OCI-LY7 (cell line): Measurements from ENCODE around the gene C7. TPM values are rescaled to one million over a fixed set of nuclear protein-coding genes. Genes with fewer than 3 reads are reported as not detected.

Experiments
- BruUV-seq: library from RNA; stranded (reverse); fragments of 400-500 nt; replicated peaks from 2 replicates; lab custom pipeline; 2021; lab: Mats Ljungman, UMichigan
- CTCF ChIA-PET: fragments of 300-600 bp; sonication (Branson Sonifier 250); formaldehyde crosslinking; loops from one replicate; lab custom pipeline; 2022; ENCODE audit warnings: antibody characterized with exemption; ENCODE audit not compliant: unreplicated experiment; lab: Charles Lee
- POLR2A ChIA-PET: fragments of 300-600 bp; sonication (Branson Sonifier 250); formaldehyde crosslinking; loops from one replicate; lab custom pipeline; 2022; ENCODE audit warnings: antibody characterized with exemption; lab: Charles Lee
- DNase-seq: peaks from one replicate; pipeline ENCODE4 v3.0.0-alpha.2; 2015; ENCODE audit warnings: low spot score
- H2AFZ ChIP-seq: fragments of 200-600 bp; sonication (generic), shearing (Covaris generic); 2 replicates; pipeline ENCODE4 v1.6.1; 2014; ENCODE audit warnings: mild to moderate bottlenecking, antibody characterized with exemption, low read length, moderate library complexity
- H3K27ac ChIP-seq: fragments of 200-600 bp; sonication (generic); 2 replicates; pipeline ENCODE4 v1.5.1; 2014; ENCODE audit warnings: mixed run types, low read depth, mild to moderate bottlenecking, moderate library complexity, low read length, inconsistent platforms; ENCODE audit not compliant: poor library complexity, severe bottlenecking
- H3K36me3 ChIP-seq: fragments of 200-600 bp; sonication (generic); 2 replicates; pipeline ENCODE4 v1.6.1; 2014; ENCODE audit warnings: mild to moderate bottlenecking, antibody characterized with exemption, low read length, moderate library complexity, mixed read lengths; ENCODE audit not compliant: insufficient read depth
- H3K4me1 ChIP-seq: fragments of 200-600 bp; sonication (generic); 2 replicates; pipeline ENCODE4 v1.5.1; 2014; ENCODE audit warnings: mild to moderate bottlenecking, low read length; ENCODE audit not compliant: insufficient read depth, poor library complexity, severe bottlenecking
- H3K4me2 ChIP-seq: fragments of 200-600 bp; sonication (generic); 2 replicates; pipeline ENCODE4 v1.6.1; 2014; ENCODE audit warnings: mild to moderate bottlenecking, low read length
- H3K4me3 ChIP-seq: fragments of 200-600 bp; sonication (generic); 2 replicates; pipeline ENCODE4 v1.5.1; 2014; ENCODE audit warnings: mild to moderate bottlenecking, low read depth, low read length; ENCODE audit not compliant: poor library complexity, severe bottlenecking
- H3K79me2 ChIP-seq: fragments of 200-600 bp; sonication (generic); 2 replicates; pipeline ENCODE4 v1.6.1; 2016; ENCODE audit warnings: low read depth, mild to moderate bottlenecking, low read length, moderate library complexity, mixed read lengths; ENCODE audit not compliant: insufficient read depth
- H3K9me2 ChIP-seq: fragments of 200-600 bp; sonication (generic); 2 replicates; pipeline ENCODE4 v1.6.1; 2016; ENCODE audit warnings: mild to moderate bottlenecking, low read length, mixed read lengths; ENCODE audit not compliant: insufficient read depth
- H3K9me3 ChIP-seq: fragments of 200-600 bp; sonication (generic); 2 replicates; pipeline ENCODE4 v1.6.1; 2014; ENCODE audit warnings: mild to moderate bottlenecking, mixed run types, low read length, mixed read lengths
- H4K20me1 ChIP-seq: fragments of 200-600 bp; sonication (generic); 2 replicates; pipeline ENCODE4 v1.6.1; 2014; ENCODE audit warnings: mild to moderate bottlenecking, antibody characterized with exemption, low read length, moderate library complexity, mixed read lengths; ENCODE audit not compliant: insufficient read depth
- EZH2phosphoT487 ChIP-seq: fragments of 200-600 bp; sonication (generic); IDR thresholded peaks from 2 replicates; pipeline ENCODE4 v1.6.1; 2018; ENCODE audit warnings: low read depth, borderline replicate concordance, mild to moderate bottlenecking, mixed run types, antibody characterized with exemption, low read length, moderate library complexity, mixed read lengths
- intact Hi-C: fragments of 100-400 bp; cut with micrococcal nuclease; formaldehyde crosslinking; loops from one replicate; pipeline ENCODE4 v1.10.0; 2022; ENCODE audit not compliant: unreplicated experiment
- total RNA-seq, 2 experiments: library from RNA; depleted of rRNA in 1 of 2; stranded (reverse); fragments of >200 nt in 1 of 2; shearing (Covaris generic) in 1 of 2; gene quantifications; 2 replicates each; pipeline ENCODE4 v1.2.3, GENCODE V29; 2014 to 2022
- TF ChIP-seq, protein P1 (sequence below): fragments of 200-600 bp; sonication (generic); conservative IDR thresholded peaks from 2 replicates; pipeline ENCODE4 v1.5.1; 2014; ENCODE audit warnings: mild to moderate bottlenecking, antibody characterized with exemption, low read length, moderate library complexity, mixed read lengths

The C7 gene
- total RNA-seq, 2 experiments from 2014 or later = not detected

- intact Hi-C loops = loop anchor here (10.0 kb wide), 1 partner anchor 925 kb away; no protein-coding TSS in a partner anchor
- H4K20me1 ChIP-seq = no peaks in the 10 kb centered on the region
- H3K4me3 ChIP-seq = no peak overlapping the region
- H3K4me2 ChIP-seq = no peak overlapping the region
- TF ChIP-seq, protein P1, sequence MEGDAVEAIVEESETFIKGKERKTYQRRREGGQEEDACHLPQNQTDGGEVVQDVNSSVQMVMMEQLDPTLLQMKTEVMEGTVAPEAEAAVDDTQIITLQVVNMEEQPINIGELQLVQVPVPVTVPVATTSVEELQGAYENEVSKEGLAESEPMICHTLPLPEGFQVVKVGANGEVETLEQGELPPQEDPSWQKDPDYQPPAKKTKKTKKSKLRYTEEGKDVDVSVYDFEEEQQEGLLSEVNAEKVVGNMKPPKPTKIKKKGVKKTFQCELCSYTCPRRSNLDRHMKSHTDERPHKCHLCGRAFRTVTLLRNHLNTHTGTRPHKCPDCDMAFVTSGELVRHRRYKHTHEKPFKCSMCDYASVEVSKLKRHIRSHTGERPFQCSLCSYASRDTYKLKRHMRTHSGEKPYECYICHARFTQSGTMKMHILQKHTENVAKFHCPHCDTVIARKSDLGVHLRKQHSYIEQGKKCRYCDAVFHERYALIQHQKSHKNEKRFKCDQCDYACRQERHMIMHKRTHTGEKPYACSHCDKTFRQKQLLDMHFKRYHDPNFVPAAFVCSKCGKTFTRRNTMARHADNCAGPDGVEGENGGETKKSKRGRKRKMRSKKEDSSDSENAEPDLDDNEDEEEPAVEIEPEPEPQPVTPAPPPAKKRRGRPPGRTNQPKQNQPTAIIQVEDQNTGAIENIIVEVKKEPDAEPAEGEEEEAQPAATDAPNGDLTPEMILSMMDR = no peak
- TF ChIP-seq EZH2phosphoT487 = no peak
- H3K79me2 ChIP-seq = no peaks in the 10 kb centered on the region
- POLR2A ChIA-PET = interaction anchor here (0.5 to 1.0 kb wide), 3 partner anchors 60 to 360 kb away, joined by 3 to 6 read pairs (median 4); no protein-coding TSS in a partner anchor
- H3K4me1 ChIP-seq = no peaks in the 10 kb centered on the region
- H3K36me3 ChIP-seq = no peaks in the 10 kb centered on the region
- no TSS peak for BruUV-seq
- H2AFZ ChIP-seq = no peak overlapping the region
- H3K27ac ChIP-seq = no peak overlapping the region
- H3K9me2 ChIP-seq = no peaks in the 10 kb centered on the region
- no peaks in the 10 kb centered on the region for H3K9me3 ChIP-seq
- CTCF ChIA-PET = no interaction called here
- no peak for DNase-seq
Measured at GRCh38 chr5:40909723-40910122, 426 bp downstream of the C7 start.

DNA sequence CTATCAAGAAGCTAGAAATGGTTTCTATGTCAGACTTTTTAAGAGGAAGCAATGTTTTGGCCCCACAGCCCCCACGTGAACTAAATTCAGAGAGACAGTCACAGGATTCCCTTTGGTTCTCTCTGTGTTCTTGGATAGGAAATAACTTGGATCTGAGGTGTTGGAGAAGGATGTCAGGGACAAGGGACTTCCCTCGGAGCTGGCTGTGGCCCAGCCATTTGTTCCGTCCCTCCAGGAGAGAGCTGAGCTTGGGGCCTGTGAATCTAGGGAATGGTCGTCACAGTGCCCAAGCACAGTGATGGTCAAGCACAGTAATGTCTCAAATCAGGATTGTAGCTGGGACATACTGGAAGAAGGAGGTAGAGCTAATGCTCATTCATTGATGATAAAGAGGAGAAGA is 2.0 kb downstream of the C7 start:
- ChIA-PET CTCF (no interaction called here), POLR2A (interaction anchor here (0.6 kb wide), 1 partner anchor 172 kb away, joined by 3 read pairs; no protein-coding TSS in a partner anchor)
- Histone ChIP-seq H3K4me3 (no peak overlapping the region), H4K20me1 (no peaks in the 10 kb centered on the region), H3K9me2 (no peaks in the 10 kb centered on the region), H3K79me2 (no peaks in the 10 kb centered on the region), H3K27ac (no peak overlapping the region), H3K36me3 (no peaks in the 10 kb centered on the region), H3K4me2 (no peak overlapping the region), H3K4me1 (no peaks in the 10 kb centered on the region), H3K9me3 (no peaks in the 10 kb centered on the region), H2AFZ (no peak overlapping the region)
- intact Hi-C loops = no loop called here
- no peak for DNase-seq
- no TSS peak for BruUV-seq
- TF ChIP-seq EZH2phosphoT487 = no peak
- TF ChIP-seq, protein P1 = no peak

DNA sequence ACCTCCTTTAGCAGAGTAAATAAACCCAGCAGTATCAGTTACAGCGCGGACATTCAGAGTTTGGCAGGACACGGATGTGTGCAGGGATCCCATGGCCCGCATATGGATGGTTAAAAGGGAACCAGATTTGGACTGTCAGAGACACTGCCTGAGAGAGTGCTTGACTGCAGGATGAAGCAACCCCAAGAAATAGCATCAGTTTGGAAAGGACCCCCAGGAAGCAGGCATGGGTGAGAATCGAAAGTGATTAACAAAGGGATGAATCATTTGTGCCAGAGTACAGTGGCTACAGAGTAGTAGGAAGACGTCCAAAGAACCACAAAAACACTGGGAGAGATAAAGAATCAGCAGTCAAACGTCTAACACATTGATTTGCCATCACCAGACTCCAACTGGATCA is 5.5 kb downstream of the C7 start:
- BruUV-seq = no TSS peak
- H3K27ac ChIP-seq = no peak overlapping the region
- no peaks in the 10 kb centered on the region for H3K4me1 ChIP-seq
- H3K36me3 ChIP-seq = no peaks in the 10 kb centered on the region
- no peak for DNase-seq
- ChIA-PET POLR2A (no interaction called here), CTCF (no interaction called here)
- no peaks in the 10 kb centered on the region for H4K20me1 ChIP-seq
- no peak overlapping the region for H3K4me2 ChIP-seq
- H2AFZ ChIP-seq = no peak overlapping the region
- H3K9me3 ChIP-seq = no peaks in the 10 kb centered on the region
- no peaks in the 10 kb centered on the region for H3K9me2 ChIP-seq
- H3K4me3 ChIP-seq = no peak overlapping the region
- intact Hi-C loops = no loop called here
- no peaks in the 10 kb centered on the region for H3K79me2 ChIP-seq
- no peak for TF ChIP-seq EZH2phosphoT487
